ENCODE results near the gene TFB2M.
"Not testable (repeated sequence)": the region's sequence is repeated elsewhere in the genome, so short reads cannot be mapped to it uniquely, and the experiment has no call there.

Gene TFB2M

GRCh38 chr1:246566128-246566812 is at the start of gene TFB2M, which contains the start of gene CNST:
TFB2M (minus strand) TSS chr1:246566261; CDS start chr1:246566138, 123 bp downstream.
CNST (plus strand) TSS chr1:246566456; CDS start chr1:246591563, 25,107 bp downstream.
- peak within 1 kb of the TSS; percentile 52 for H3K27ac ChIP-seq (ENCODE audit: low read length)
- peaks cover 7% of the 10 kb centered on the region for H3K4me1 ChIP-seq (ENCODE audit: control insufficient read depth, low read depth, low read length)
- no peaks in the 10 kb centered on the region for H3K9me3 ChIP-seq (ENCODE audit: control insufficient read depth, low read depth, low read length)
- H3K9ac ChIP-seq (ENCODE audit: low read length): peak within 1 kb of the TSS; percentile 80
- H3K27me3 ChIP-seq (ENCODE audit: control insufficient read depth, insufficient read depth, low read length): no peaks in the 10 kb centered on the region
- peak within 1 kb of the TSS; percentile 96 for H3K4me3 ChIP-seq (ENCODE audit: low read length)
- no peaks in the 10 kb centered on the region for H3K36me3 ChIP-seq (ENCODE audit: control insufficient read depth, low read depth, low read length)

- Histone ChIP-seq H3K9ac (ENCODE audit: low read length) (no peak overlapping the region), H3K27ac (ENCODE audit: low read length) (no peak overlapping the region), H3K27me3 (ENCODE audit: control insufficient read depth, insufficient read depth, low read length) (no peaks in the 10 kb centered on the region), H3K4me3 (ENCODE audit: low read length) (no peak overlapping the region), H3K36me3 (ENCODE audit: control insufficient read depth, low read depth, low read length) (no peaks in the 10 kb centered on the region), H3K4me1 (ENCODE audit: control insufficient read depth, low read depth, low read length) (peaks cover 1% of the 10 kb centered on the region), H3K9me3 (ENCODE audit: control insufficient read depth, low read depth, low read length) (no peaks in the 10 kb centered on the region)
Measured at GRCh38 chr1:246613096-246613758, 47.2 kb upstream of the TFB2M start.

- no peak overlapping the region for H3K27ac ChIP-seq (ENCODE audit: low read length)
- H3K9me3 ChIP-seq (ENCODE audit: control insufficient read depth, low read depth, low read length): no peaks in the 10 kb centered on the region
- H3K4me3 ChIP-seq (ENCODE audit: low read length): no peak overlapping the region
- H3K9ac ChIP-seq (ENCODE audit: low read length): no peak overlapping the region
- no peaks in the 10 kb centered on the region for H3K36me3 ChIP-seq (ENCODE audit: control insufficient read depth, low read depth, low read length)
- H3K27me3 ChIP-seq (ENCODE audit: control insufficient read depth, insufficient read depth, low read length): no peaks in the 10 kb centered on the region
- H3K4me1 ChIP-seq (ENCODE audit: control insufficient read depth, low read depth, low read length): no peaks in the 10 kb centered on the region
Measured at GRCh38 chr1:246609632-246610031, 43.6 kb upstream of the TFB2M start.

GRCh38 chr1:246608616-246609376 is 42.7 kb upstream of the TFB2M start:
- Histone ChIP-seq H3K27ac (ENCODE audit: low read length) (no peak overlapping the region), H3K27me3 (ENCODE audit: control insufficient read depth, insufficient read depth, low read length) (no peaks in the 10 kb centered on the region), H3K9ac (ENCODE audit: low read length) (no peak overlapping the region), H3K9me3 (ENCODE audit: control insufficient read depth, low read depth, low read length) (no peaks in the 10 kb centered on the region), H3K36me3 (ENCODE audit: control insufficient read depth, low read depth, low read length) (no peaks in the 10 kb centered on the region), H3K4me1 (ENCODE audit: control insufficient read depth, low read depth, low read length) (no peaks in the 10 kb centered on the region), H3K4me3 (ENCODE audit: low read length) (no peak overlapping the region)

GRCh38 chr1:246607462-246607861 is 41.4 kb upstream of the TFB2M start:
- Histone ChIP-seq H3K4me3 (ENCODE audit: low read length) (no peak overlapping the region), H3K9ac (ENCODE audit: low read length) (no peak overlapping the region), H3K27ac (ENCODE audit: low read length) (no peak overlapping the region), H3K4me1 (ENCODE audit: control insufficient read depth, low read depth, low read length) (no peaks in the 10 kb centered on the region), H3K9me3 (ENCODE audit: control insufficient read depth, low read depth, low read length) (no peaks in the 10 kb centered on the region), H3K36me3 (ENCODE audit: control insufficient read depth, low read depth, low read length) (no peaks in the 10 kb centered on the region), H3K27me3 (ENCODE audit: control insufficient read depth, insufficient read depth, low read length) (no peaks in the 10 kb centered on the region)

- H3K9ac ChIP-seq (ENCODE audit: low read length); H3K36me3 ChIP-seq (ENCODE audit: control insufficient read depth, low read depth, low read length); H3K4me3 ChIP-seq (ENCODE audit: low read length); H3K27ac ChIP-seq (ENCODE audit: low read length); H3K9me3 ChIP-seq (ENCODE audit: control insufficient read depth, low read depth, low read length); H3K27me3 ChIP-seq (ENCODE audit: control insufficient read depth, insufficient read depth, low read length); H3K4me1 ChIP-seq (ENCODE audit: control insufficient read depth, low read depth, low read length): not testable (repeated sequence)
Measured at GRCh38 chr1:246605231-246605630, 39.2 kb upstream of the TFB2M start.

GRCh38 chr1:246602194-246602593 is 36.1 kb upstream of the TFB2M start:
- H3K9me3 ChIP-seq (ENCODE audit: control insufficient read depth, low read depth, low read length): no peaks in the 10 kb centered on the region
- no peak overlapping the region for H3K9ac ChIP-seq (ENCODE audit: low read length)
- H3K4me3 ChIP-seq (ENCODE audit: low read length): no peak overlapping the region
- no peaks in the 10 kb centered on the region for H3K36me3 ChIP-seq (ENCODE audit: control insufficient read depth, low read depth, low read length)
- H3K27ac ChIP-seq (ENCODE audit: low read length): no peak overlapping the region
- H3K27me3 ChIP-seq (ENCODE audit: control insufficient read depth, insufficient read depth, low read length): no peaks in the 10 kb centered on the region
- H3K4me1 ChIP-seq (ENCODE audit: control insufficient read depth, low read depth, low read length): no peaks in the 10 kb centered on the region

- no peaks in the 10 kb centered on the region for H3K36me3 ChIP-seq (ENCODE audit: control insufficient read depth, low read depth, low read length)
- H3K9ac ChIP-seq (ENCODE audit: low read length): no peak overlapping the region
- H3K4me3 ChIP-seq (ENCODE audit: low read length): no peak overlapping the region
- no peaks in the 10 kb centered on the region for H3K4me1 ChIP-seq (ENCODE audit: control insufficient read depth, low read depth, low read length)
- H3K9me3 ChIP-seq (ENCODE audit: control insufficient read depth, low read depth, low read length): no peaks in the 10 kb centered on the region
- H3K27ac ChIP-seq (ENCODE audit: low read length): no peak overlapping the region
- no peaks in the 10 kb centered on the region for H3K27me3 ChIP-seq (ENCODE audit: control insufficient read depth, insufficient read depth, low read length)
Measured at GRCh38 chr1:246600579-246600978, 34.5 kb upstream of the TFB2M start.

- H3K27me3 ChIP-seq (ENCODE audit: control insufficient read depth, insufficient read depth, low read length): no peaks in the 10 kb centered on the region
- no peaks in the 10 kb centered on the region for H3K36me3 ChIP-seq (ENCODE audit: control insufficient read depth, low read depth, low read length)
- H3K4me3 ChIP-seq (ENCODE audit: low read length): no peak overlapping the region
- no peaks in the 10 kb centered on the region for H3K9me3 ChIP-seq (ENCODE audit: control insufficient read depth, low read depth, low read length)
- H3K27ac ChIP-seq (ENCODE audit: low read length): no peak overlapping the region
- no peak overlapping the region for H3K9ac ChIP-seq (ENCODE audit: low read length)
- no peaks in the 10 kb centered on the region for H3K4me1 ChIP-seq (ENCODE audit: control insufficient read depth, low read depth, low read length)
Measured at GRCh38 chr1:246599315-246599714, 33.3 kb upstream of the TFB2M start.

GRCh38 chr1:246597971-246598370 is 31.9 kb upstream of the TFB2M start:
- Histone ChIP-seq H3K4me3 (ENCODE audit: low read length) (no peak overlapping the region), H3K36me3 (ENCODE audit: control insufficient read depth, low read depth, low read length) (no peaks in the 10 kb centered on the region), H3K27ac (ENCODE audit: low read length) (no peak overlapping the region), H3K9ac (ENCODE audit: low read length) (no peak overlapping the region), H3K9me3 (ENCODE audit: control insufficient read depth, low read depth, low read length) (no peaks in the 10 kb centered on the region), H3K27me3 (ENCODE audit: control insufficient read depth, insufficient read depth, low read length) (no peaks in the 10 kb centered on the region), H3K4me1 (ENCODE audit: control insufficient read depth, low read depth, low read length) (no peaks in the 10 kb centered on the region)

GRCh38 chr1:246597340-246597739 is 31.3 kb upstream of the TFB2M start:
- Histone ChIP-seq H3K9ac (ENCODE audit: low read length) (no peak overlapping the region), H3K27ac (ENCODE audit: low read length) (no peak overlapping the region), H3K4me1 (ENCODE audit: control insufficient read depth, low read depth, low read length) (no peaks in the 10 kb centered on the region), H3K36me3 (ENCODE audit: control insufficient read depth, low read depth, low read length) (no peaks in the 10 kb centered on the region), H3K9me3 (ENCODE audit: control insufficient read depth, low read depth, low read length) (no peaks in the 10 kb centered on the region), H3K27me3 (ENCODE audit: control insufficient read depth, insufficient read depth, low read length) (no peaks in the 10 kb centered on the region), H3K4me3 (ENCODE audit: low read length) (no peak overlapping the region)
